Right ventricle myocardium superior (tissue), 1 donor: ENCODE results near the gene PPP4R2. TPM values are rescaled to one million over a fixed set of nuclear protein-coding genes. Genes with fewer than 3 reads are reported as not detected.

ENCODE experiments used
- total RNA-seq: library from RNA; stranded (reverse); fragmentation: NEBNext Ultra II Directional; extraction: Animal tissue kit (Norgen Biotek cat#: 25700); gene quantifications from one replicate; pipeline ENCODE4 v1.2.1, GENCODE V29; 2021
- donor health status: DM: no; HTN: yes; CAD: no; lungs with severe emphysema.

The PPP4R2 gene
- total RNA-seq, 1 donor from 2014 or later: 58.6 TPM

Other genes starting within 250 kb of the PPP4R2 start
- 15.1 TPM for gene SHQ1, start 148.4 kb upstream of the PPP4R2 start, total RNA-seq
- 10.2 TPM for gene GXYLT2, start 108.8 kb upstream of the PPP4R2 start, total RNA-seq
- gene EBLN2, start 64.8 kb downstream of the PPP4R2 start, total RNA-seq: 1.2 TPM